ENCODE measurements around the gene CPT1B. TPM values are rescaled to one million over a fixed set of nuclear protein-coding genes. Genes with fewer than 3 reads are reported as not detected.

CPT1B gene
- total and polyA plus RNA-seq, 2 experiments from 2014 or later = 5.6 to 14.4 TPM

DNA sequence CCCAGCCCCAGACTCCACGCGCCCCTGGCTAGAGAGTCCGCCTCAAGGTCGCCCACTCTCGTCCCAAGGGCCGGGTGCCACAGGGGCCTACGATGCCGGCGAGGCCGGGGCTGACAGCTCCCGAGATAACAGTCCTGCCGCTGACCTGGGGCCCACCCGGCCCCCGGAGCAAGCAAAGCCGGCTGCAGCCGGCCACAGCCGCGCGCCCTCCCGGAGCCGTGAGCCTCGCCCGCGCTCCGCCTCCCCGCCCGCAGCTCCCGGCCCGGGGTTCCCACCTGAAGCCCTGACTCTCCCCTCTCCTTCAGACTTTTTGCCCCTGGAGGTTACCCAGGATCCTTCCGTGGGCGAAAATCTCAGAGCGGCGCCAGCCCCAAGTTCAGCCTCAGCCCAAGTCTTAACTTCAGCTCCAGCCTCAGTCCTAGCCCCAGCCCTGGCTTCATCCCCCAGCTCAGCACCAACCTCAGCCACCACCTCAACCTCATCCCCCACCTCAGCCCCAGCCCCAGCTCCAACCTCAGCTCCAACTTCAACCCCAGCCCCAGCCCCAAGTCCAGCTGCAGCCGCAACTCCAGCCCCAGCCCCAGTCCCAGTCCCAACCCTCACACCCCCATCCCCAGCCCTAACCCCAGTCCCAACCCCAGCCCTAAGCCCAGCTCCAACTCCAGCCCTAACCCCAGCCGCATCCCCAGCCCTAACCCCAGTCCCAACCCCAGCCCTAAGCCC, 30.8 kb downstream of the CPT1B start:
- no peak overlapping the region for H3K4me3 Mint-ChIP-seq
- no peaks in the 10 kb centered on the region; the same call in 1 of the 2 replicates for H3K4me1 ChIP-seq (ENCODE audit: insufficient read depth)
- no peak overlapping the region for H3K27ac ChIP-seq (ENCODE audit: low read depth)
- H3K27ac Mint-ChIP-seq = no peak overlapping the region
- DNase-seq (ENCODE audit: low spot score) = no peak
- H4K20me1 ChIP-seq (replicated peaks; ENCODE audit: insufficient read depth) = no peaks in the 10 kb centered on the region
- H3K79me2 ChIP-seq (replicated peaks; ENCODE audit: insufficient read depth) = no peaks in the 10 kb centered on the region
- peaks cover 39% of the 10 kb centered on the region for H3K27me3 ChIP-seq (ENCODE audit: insufficient read depth)
- H3K4me1 Mint-ChIP-seq = no peaks in the 10 kb centered on the region
- TF ChIP-seq NANOG (IDR thresholded peaks at IDR 0.05; ENCODE audit: borderline replicate concordance) = no peak
- no peak for TF ChIP-seq EZH2phosphoT487 (IDR thresholded peaks at IDR 0.05; ENCODE audit: unreplicated experiment)
- TF ChIP-seq EZH2 (IDR thresholded peaks at IDR 0.05; ENCODE audit: low read depth, unreplicated experiment) = no peak
- TF ChIP-seq ZNF114 (CRISPR knock-in tag; IDR thresholded peaks at IDR 0.05) = no peak
- no peak for TF ChIP-seq STAT1 (IDR thresholded peaks at IDR 0.05; ENCODE audit: unreplicated experiment)
- no peak for TF ChIP-seq CREB1 (CRISPR knock-in tag; IDR thresholded peaks at IDR 0.05; ENCODE audit: low read depth)
- TF ChIP-seq, protein P1, sequence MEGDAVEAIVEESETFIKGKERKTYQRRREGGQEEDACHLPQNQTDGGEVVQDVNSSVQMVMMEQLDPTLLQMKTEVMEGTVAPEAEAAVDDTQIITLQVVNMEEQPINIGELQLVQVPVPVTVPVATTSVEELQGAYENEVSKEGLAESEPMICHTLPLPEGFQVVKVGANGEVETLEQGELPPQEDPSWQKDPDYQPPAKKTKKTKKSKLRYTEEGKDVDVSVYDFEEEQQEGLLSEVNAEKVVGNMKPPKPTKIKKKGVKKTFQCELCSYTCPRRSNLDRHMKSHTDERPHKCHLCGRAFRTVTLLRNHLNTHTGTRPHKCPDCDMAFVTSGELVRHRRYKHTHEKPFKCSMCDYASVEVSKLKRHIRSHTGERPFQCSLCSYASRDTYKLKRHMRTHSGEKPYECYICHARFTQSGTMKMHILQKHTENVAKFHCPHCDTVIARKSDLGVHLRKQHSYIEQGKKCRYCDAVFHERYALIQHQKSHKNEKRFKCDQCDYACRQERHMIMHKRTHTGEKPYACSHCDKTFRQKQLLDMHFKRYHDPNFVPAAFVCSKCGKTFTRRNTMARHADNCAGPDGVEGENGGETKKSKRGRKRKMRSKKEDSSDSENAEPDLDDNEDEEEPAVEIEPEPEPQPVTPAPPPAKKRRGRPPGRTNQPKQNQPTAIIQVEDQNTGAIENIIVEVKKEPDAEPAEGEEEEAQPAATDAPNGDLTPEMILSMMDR (conservative IDR thresholded peaks at IDR 0.05; ENCODE audit: low read depth in 2 of 2) = no peak
- no peak for TF ChIP-seq ZNF331 (CRISPR knock-in tag; IDR thresholded peaks at IDR 0.05; ENCODE audit: low read depth)
- TF ChIP-seq POLR2AphosphoS5 (IDR thresholded peaks at IDR 0.05; ENCODE audit: low read depth) = no peak
- no peak overlapping the region for H2AFZ ChIP-seq
- no peaks in the 10 kb centered on the region for H3K9me3 Mint-ChIP-seq
- H3K36me3 ChIP-seq (ENCODE audit: insufficient read depth) = no peaks in the 10 kb centered on the region
- H3F3A ChIP-seq (replicated peaks; ENCODE audit: low read depth) = peaks cover 7% of the 10 kb centered on the region; the same call in 1 of the 2 replicates
- peaks cover 35% of the 10 kb centered on the region for H3K27me3 Mint-ChIP-seq (ENCODE audit: insufficient read depth, low read depth, poor library complexity)
- peak; percentile 3; the same call in 1 of the 3 replicates for ATAC-seq
- H3K36me3 Mint-ChIP-seq (ENCODE audit: low read depth) = no peaks in the 10 kb centered on the region
- no peak overlapping the region for H3K4me2 ChIP-seq
- H3K4me3 ChIP-seq = no peak overlapping the region
- H3K9me2 ChIP-seq (ENCODE audit: insufficient read depth) = no peaks in the 10 kb centered on the region

- Histone ChIP-seq H3F3A (replicated peaks; ENCODE audit: low read depth) (peaks cover 7% of the 10 kb centered on the region; the same call in 1 of the 2 replicates), H3K4me3 (no peak overlapping the region), H3K27ac (ENCODE audit: low read depth) (no peak overlapping the region), H3K79me2 (replicated peaks; ENCODE audit: insufficient read depth) (no peaks in the 10 kb centered on the region), H3K9me2 (ENCODE audit: insufficient read depth) (no peaks in the 10 kb centered on the region), H3K4me2 (no peak overlapping the region), H4K20me1 (replicated peaks; ENCODE audit: insufficient read depth) (no peaks in the 10 kb centered on the region), H3K27me3 (ENCODE audit: insufficient read depth) (peaks cover 39% of the 10 kb centered on the region), H2AFZ (no peak overlapping the region), H3K4me1 (ENCODE audit: insufficient read depth) (no peaks in the 10 kb centered on the region; the same call in 1 of the 2 replicates), H3K36me3 (ENCODE audit: insufficient read depth) (no peaks in the 10 kb centered on the region)
- ATAC-seq (no peak), DNase-seq (ENCODE audit: low spot score) (no peak)
- H3K27me3 Mint-ChIP-seq (ENCODE audit: insufficient read depth, low read depth, poor library complexity) = peaks cover 39% of the 10 kb centered on the region
- no peak overlapping the region for H3K27ac Mint-ChIP-seq
- no peaks in the 10 kb centered on the region for H3K36me3 Mint-ChIP-seq (ENCODE audit: low read depth)
- H3K4me3 Mint-ChIP-seq = no peak overlapping the region
- H3K9me3 Mint-ChIP-seq = no peaks in the 10 kb centered on the region
- H3K4me1 Mint-ChIP-seq = no peaks in the 10 kb centered on the region
- TF ChIP-seq EZH2phosphoT487 (IDR thresholded peaks at IDR 0.05; ENCODE audit: unreplicated experiment) (no peak), CREB1 (CRISPR knock-in tag; IDR thresholded peaks at IDR 0.05; ENCODE audit: low read depth) (no peak), POLR2AphosphoS5 (IDR thresholded peaks at IDR 0.05; ENCODE audit: low read depth) (no peak), JUNB (IDR thresholded peaks at IDR 0.05; ENCODE audit: unreplicated experiment) (no peak), EZH2 (IDR thresholded peaks at IDR 0.05; ENCODE audit: low read depth, unreplicated experiment) (no peak), STAT1 (IDR thresholded peaks at IDR 0.05; ENCODE audit: unreplicated experiment) (no peak)
- TF ChIP-seq, protein P2, sequence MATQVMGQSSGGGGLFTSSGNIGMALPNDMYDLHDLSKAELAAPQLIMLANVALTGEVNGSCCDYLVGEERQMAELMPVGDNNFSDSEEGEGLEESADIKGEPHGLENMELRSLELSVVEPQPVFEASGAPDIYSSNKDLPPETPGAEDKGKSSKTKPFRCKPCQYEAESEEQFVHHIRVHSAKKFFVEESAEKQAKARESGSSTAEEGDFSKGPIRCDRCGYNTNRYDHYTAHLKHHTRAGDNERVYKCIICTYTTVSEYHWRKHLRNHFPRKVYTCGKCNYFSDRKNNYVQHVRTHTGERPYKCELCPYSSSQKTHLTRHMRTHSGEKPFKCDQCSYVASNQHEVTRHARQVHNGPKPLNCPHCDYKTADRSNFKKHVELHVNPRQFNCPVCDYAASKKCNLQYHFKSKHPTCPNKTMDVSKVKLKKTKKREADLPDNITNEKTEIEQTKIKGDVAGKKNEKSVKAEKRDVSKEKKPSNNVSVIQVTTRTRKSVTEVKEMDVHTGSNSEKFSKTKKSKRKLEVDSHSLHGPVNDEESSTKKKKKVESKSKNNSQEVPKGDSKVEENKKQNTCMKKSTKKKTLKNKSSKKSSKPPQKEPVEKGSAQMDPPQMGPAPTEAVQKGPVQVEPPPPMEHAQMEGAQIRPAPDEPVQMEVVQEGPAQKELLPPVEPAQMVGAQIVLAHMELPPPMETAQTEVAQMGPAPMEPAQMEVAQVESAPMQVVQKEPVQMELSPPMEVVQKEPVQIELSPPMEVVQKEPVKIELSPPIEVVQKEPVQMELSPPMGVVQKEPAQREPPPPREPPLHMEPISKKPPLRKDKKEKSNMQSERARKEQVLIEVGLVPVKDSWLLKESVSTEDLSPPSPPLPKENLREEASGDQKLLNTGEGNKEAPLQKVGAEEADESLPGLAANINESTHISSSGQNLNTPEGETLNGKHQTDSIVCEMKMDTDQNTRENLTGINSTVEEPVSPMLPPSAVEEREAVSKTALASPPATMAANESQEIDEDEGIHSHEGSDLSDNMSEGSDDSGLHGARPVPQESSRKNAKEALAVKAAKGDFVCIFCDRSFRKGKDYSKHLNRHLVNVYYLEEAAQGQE (IDR thresholded peaks at IDR 0.05; ENCODE audit: unreplicated experiment) = no peak
- TF ChIP-seq, protein P1 (conservative IDR thresholded peaks at IDR 0.05; ENCODE audit: low read depth in 2 of 2) = no peak
- TF ChIP-seq, protein P3, sequence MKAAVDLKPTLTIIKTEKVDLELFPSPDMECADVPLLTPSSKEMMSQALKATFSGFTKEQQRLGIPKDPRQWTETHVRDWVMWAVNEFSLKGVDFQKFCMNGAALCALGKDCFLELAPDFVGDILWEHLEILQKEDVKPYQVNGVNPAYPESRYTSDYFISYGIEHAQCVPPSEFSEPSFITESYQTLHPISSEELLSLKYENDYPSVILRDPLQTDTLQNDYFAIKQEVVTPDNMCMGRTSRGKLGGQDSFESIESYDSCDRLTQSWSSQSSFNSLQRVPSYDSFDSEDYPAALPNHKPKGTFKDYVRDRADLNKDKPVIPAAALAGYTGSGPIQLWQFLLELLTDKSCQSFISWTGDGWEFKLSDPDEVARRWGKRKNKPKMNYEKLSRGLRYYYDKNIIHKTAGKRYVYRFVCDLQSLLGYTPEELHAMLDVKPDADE (IDR thresholded peaks at IDR 0.05) = no peak
Observed at GRCh38 chr22:50546326-50547262, 31.6 kb downstream of the CPT1B start.

Data from GM23338 (cell line).